ENCODE results near the gene CACNG6.

The CACNG6 gene

GRCh38 chr19:54040003-54040402 is 48.6 kb downstream of the CACNG6 start:
- in situ Hi-C loops (cut with MboI; ENCODE audit: low sequenced_read_pairs): no loop called here

DNA sequence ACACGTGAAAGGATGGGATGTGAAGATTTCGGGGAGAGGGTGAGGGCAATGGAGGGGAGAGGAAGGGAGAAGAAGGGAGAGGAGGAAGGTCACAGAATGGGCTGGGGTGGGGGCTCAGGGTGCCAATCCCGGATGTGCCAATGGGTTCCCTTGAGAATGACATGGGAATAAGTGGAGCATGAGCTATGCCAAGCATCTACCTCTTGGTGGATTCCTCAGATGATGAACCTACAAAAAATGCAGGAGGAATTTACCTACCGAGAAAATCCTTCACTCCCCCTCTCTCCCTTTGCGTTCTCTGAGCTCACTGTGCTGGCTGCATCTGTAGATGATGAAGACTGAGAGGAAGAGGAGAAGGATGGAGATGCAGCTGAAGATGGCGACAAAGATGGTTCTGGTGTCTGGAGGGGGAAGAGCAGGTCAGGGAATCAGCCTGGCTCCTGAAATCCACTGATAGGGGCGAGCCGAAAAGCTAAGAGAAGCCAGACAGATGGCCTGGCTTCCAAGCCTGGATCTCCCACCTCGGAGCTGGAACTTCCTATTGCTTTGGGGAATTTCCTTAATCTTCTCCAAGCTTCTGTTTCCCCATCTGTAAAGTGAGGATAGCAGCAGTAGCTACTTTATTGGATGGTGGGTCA is 50.7 kb downstream of the CACNG6 start:
- in situ Hi-C loops (cut with MboI; ENCODE audit: low sequenced_read_pairs): no loop called here

GRCh38 chr19:54042989-54043388 is 51.6 kb downstream of the CACNG6 start:
- in situ Hi-C loops (cut with MboI; ENCODE audit: low sequenced_read_pairs): no loop called here

DNA sequence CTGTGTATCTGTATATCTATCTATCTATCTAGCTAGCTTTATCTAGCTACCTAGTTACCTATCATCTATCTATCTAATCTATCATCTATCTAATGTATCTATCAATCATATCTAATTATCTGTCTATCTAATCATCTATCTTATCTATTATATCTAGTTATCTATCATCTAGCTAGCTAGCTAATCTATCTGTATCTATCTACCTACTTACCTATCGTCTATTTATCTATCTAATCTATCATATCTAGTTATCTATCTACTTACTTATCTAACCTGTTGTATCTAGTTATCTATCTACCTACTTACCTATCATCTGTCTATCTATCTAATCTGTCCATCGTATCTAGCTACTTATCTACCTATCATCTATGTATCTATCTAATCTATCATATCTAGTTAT is 54.3 kb downstream of the CACNG6 start:
- in situ Hi-C loops (cut with MboI; ENCODE audit: low sequenced_read_pairs): no loop called here

GRCh38 chr19:54047616-54048015 is 56.2 kb downstream of the CACNG6 start:
- in situ Hi-C loops (cut with MboI; ENCODE audit: low sequenced_read_pairs): no loop called here
